T-helper 2 cell (primary cell): ENCODE measurements around the gene ZNF236.

Source experiments
- DNase-seq, 5 experiments: peaks; one replicate each; pipeline versions ENCODE4 v3.0.0 to v3.0.0-alpha.2; 2012 to 2022

ZNF236 gene

GRCh38 chr18:76992226-76993084, 170.1 kb downstream of the ZNF236 start:
- no peak for DNase-seq

GRCh38 chr18:76993085-76993382, 170.7 kb downstream of the ZNF236 start:
- DNase-seq, result no peak

- no peak for DNase-seq
Measured at GRCh38 chr18:76993573-76993972, 171.2 kb downstream of the ZNF236 start.

- DNase-seq, result peak in 1 of 5 experiments; percentile 39
Measured at GRCh38 chr18:76994086-76994654, 171.8 kb downstream of the ZNF236 start.

DNA sequence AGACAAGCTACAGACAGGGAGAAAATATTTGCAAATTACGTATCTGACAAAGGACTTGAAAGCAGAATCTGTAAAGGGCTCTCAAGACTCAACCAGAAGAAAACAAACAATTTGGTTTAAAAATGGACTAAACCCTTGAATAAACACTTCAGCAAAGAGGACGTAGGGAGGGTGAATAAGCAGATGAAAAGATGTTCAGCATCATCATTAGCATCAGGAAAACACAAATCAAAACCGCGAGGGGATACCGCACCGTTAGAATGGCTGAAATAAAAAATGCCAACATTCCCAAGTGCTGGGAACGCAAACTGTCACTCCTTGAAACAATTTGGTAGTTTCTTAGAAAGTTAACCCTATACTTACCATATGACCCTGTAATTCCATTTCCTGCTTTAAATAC, 173.5 kb downstream of the ZNF236 start:
- DNase-seq, result no peak

GRCh38 chr18:76996429-76996828, 174.1 kb downstream of the ZNF236 start:
- DNase-seq, result no peak

- DNase-seq, result no peak
Measured at GRCh38 chr18:76997951-76998808, 175.8 kb downstream of the ZNF236 start.

DNA sequence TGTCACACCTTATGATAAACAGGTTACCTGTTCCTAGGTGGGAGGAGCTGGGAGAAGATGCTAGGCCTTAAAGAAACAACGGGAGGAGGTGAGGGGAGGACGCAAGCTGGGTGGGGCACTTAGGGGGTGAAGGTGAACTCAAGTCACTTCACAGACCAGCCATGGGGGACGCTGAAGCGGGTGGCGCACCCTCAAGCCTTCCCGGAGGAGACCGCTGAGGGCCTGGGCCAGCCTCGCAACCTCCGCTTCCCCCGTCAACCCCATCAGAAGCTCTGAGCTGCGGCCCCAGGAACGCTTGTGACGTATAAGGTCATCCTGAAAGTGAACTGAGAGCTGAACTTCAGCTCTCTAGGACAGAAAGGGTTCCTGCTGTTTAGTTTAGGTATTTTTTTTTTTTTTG, 176.7 kb downstream of the ZNF236 start:
- DNase-seq, result no peak

GRCh38 chr18:77000527-77000926, 178.2 kb downstream of the ZNF236 start:
- DNase-seq, result peak in 4 of 5 experiments; percentile 28 to 45 (median 33)

DNA sequence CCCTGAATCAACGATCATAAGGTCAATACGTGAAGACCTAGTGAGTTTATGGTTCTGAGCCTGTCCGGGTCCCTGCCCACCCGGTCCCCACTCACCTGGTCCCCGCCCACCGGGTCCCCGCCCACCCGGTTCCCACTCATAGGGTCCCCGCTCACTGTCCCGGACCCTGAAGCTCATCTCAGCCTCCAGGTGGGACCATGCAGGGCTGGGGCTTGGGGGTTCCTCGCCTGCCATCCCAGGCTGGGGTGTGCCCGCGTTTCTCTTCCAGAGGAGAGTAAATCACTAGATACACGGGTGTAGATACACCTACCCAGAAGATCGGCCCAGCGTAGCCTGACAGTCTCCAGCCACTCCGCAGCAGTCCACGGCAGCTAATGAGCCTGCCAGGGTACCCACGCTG, 178.7 kb downstream of the ZNF236 start:
- no peak for DNase-seq

GRCh38 chr18:77001979-77002378, 179.6 kb downstream of the ZNF236 start:
- DNase-seq, result no peak

DNA sequence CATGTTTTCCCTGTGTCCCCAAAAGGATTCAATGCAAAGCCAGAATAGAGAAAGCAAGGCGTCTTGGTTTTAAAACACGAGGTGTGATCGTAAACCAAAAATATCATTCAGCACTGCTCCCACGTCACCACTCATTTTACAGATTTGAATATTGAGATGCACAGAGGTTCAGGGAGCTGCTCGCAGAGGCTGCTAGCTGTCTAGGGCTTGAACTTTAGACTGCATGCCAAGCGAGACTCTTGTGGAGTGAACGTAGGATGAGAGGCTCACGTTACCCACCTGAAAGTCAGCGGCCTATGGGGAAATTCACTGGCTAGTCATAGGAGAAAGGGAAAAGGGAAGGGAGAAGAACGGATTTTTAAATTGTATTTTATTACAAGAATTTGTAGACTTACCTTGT, 180.1 kb downstream of the ZNF236 start:
- no peak for DNase-seq

GRCh38 chr18:77003316-77003715, 181.0 kb downstream of the ZNF236 start:
- peak in 1 of 5 experiments; percentile 26 for DNase-seq

- DNase-seq, result peak in 1 of 5 experiments; percentile 49
Measured at GRCh38 chr18:77004555-77005380, 182.4 kb downstream of the ZNF236 start.

GRCh38 chr18:77005651-77006195, 183.4 kb downstream of the ZNF236 start:
- no peak for DNase-seq

DNA sequence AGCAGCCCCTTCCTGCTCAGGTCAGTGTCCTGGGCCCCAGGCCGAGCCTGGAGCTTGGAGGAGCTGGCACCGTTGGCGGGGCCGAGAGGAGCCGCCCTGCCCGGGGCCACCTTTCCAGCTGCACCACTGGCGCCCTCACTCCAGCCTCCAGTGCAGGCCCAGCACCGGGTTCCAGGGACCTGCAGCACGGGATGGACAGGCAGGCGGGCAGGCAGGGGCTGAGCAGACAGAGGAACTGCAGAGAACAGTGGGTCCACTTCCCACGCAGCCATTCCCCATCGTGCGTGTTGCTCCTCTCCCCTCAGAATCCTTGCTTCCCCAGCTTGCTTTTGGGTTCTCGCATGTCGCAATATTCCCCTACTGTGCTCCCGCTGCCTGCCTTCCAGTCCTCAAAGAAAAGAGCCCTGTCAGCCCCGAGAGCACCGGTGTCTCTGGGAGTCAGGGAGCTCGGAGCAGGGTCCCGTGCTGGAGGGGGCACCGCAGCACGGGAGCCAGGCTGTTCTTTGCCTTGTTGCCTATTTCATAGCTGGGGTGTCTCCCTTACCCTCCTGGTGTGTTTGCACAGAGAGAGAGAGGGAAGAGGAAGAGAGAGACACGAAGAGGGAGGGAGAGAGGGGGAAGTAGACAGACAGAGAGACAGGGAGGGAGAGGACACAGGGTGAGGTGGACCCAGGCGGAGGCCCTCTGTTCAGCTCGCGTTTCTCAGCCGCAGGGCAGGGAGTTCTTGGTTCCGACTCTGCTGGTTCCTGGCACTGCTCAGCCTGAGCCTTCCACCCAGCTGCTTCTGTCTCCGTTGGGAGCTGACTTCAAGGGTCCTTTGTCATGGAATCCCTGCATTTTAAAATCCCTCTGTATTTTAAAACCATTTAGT, 184.2 kb downstream of the ZNF236 start:
- no peak for DNase-seq

GRCh38 chr18:77007251-77007650, 184.9 kb downstream of the ZNF236 start:
- DNase-seq, result no peak

DNA sequence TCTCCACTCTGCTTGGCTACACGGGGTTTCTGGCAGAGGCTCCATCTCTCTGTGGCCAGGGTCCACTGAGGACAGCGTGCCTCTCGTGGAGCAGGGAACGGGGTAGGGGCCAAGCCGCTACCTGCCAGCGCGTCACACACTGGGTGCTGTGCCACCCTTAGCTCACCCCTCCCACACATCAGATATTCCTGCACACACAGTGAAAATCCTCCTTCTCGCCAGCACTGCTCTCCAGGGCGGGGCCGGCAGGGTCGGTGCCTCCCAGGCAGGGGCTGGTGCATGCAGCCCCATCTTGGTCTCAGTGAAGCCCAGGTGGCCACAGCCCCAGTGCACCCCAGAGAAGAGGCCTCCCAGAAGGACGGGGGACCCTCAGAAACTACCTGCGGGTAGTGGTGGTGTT, 185.6 kb downstream of the ZNF236 start:
- no peak for DNase-seq

- no peak for DNase-seq
Measured at GRCh38 chr18:77008576-77009315, 186.4 kb downstream of the ZNF236 start.

DNA sequence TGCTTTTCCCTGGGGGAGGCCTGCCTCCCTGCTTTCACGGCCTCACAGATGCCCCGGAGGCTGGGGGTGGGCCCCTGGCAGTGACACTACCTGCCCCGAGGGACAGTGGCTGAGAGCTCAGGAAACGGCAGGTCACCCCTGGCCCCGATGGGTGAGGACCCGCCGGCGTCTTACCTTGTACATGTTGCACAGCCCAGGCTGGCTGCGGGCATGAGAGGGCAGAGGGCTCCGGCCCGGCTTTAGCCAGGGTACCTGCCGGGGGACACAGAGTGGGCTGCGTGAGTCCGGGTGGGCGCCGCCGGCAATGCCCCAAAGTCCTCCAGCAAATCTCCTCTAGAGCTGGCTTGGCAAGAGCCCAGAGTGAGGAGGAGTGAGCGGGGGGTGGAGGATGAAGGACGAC, 187.3 kb downstream of the ZNF236 start:
- no peak for DNase-seq

DNA sequence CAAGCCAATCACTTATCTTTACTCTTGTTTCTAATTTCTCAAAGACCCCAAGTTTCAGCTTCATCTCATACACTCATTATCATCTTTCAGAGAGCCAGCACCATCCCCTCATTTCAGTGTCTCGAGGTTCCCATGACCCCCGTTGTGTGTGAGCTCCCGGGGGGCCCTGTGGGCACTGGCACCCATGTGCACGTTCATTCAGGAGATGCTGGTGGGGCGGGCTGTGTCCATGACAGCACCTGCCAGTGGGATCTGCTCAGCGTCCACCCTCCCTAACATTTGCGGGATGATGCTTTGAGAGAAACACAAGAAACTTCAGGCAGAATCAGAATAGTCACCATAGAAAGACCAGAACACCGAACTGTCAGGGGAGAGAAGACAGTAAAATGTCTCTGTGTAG, 189.8 kb downstream of the ZNF236 start:
- no peak for DNase-seq
